Fibroblast of peridontal ligament (primary cell): Measurements from ENCODE around the gene UGT1A3.

Experiments used
- DNase-seq: peaks from one replicate; pipeline ENCODE4 v3.0.0-alpha.2; 2010; ENCODE audit errors: extremely low read depth

The UGT1A3 gene

GRCh38 chr2:233816334-233816733, 87.5 kb downstream of the UGT1A3 start:
- no peak for DNase-seq

DNA sequence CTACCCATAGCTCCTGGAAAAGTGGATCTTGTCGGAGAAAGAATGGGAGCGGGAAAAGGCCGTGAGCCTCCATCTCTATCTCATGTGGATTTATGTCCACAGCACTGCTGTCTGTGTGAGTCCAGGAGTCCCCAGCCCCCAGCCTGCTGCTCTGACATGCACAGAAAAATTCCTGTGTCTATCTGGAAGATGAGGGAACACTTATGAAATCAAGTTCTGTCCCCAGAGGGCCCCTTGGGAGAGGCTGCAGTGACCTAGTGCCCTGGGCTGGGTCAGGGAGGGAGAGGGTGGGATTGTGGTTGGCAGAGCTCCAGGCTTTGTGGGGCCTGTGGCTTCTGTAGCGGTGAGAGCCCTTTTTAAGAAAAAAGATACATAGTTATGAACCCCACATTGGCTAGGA, 87.9 kb downstream of the UGT1A3 start:
- DNase-seq: no peak

DNA sequence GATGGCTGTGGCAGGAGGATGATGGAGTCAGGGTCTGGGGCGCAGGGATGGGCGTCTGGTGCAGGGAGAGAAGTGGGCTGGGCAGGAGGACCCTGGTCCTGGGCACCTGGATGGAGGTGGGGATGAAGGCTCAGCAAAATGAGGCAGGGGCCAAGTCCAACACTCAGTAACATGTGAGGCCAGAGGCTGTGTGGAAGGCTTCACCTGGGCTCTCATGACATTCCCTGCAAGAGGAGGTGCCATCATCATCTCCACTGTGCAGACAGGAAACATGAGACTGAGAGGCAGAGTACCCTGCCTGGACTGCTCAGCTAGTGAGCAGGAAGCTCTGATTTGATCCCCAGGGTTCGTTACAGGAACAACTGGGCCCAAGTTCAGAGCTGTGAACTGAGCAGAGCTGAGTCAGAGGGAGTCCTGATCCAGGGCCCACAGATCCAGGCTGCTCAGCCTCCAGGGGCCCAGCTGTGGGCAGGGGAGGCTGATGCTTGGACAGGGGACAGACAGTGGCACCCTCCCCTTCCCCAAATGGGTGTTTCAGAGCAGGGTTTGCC, 88.6 kb downstream of the UGT1A3 start:
- DNase-seq: peak; percentile 56

DNA sequence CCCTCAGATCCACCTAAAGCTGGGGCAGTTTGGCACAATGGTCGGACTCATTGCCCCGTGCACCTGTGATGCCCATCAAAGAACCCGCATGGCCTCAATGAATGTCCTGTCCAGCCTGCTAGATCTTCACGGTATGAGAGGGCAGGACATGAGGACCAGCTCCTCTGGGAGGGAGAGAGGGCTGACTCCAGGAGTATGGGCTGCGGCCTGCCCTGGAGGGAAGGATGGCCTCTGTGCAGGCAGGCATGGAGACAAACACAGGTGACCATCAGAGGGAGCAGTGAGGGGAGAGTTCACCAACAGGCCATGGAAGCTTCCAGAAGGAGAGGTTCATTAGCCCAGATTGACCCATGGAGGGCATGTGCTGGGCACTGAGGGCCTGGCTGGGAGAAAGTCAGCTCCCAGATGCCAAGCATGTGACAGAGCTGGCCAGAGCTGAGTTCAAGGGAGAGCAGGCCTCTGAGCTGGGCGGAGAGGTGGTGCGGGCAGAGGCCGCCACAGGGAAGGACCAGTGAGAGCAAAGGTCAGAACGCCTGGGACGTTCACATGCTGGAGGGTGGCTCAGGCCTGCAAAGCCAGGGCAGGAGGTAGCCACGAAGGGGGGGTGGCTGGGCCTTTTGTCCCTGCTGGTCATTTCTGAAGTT, 89.3 kb downstream of the UGT1A3 start:
- DNase-seq: no peak

DNA sequence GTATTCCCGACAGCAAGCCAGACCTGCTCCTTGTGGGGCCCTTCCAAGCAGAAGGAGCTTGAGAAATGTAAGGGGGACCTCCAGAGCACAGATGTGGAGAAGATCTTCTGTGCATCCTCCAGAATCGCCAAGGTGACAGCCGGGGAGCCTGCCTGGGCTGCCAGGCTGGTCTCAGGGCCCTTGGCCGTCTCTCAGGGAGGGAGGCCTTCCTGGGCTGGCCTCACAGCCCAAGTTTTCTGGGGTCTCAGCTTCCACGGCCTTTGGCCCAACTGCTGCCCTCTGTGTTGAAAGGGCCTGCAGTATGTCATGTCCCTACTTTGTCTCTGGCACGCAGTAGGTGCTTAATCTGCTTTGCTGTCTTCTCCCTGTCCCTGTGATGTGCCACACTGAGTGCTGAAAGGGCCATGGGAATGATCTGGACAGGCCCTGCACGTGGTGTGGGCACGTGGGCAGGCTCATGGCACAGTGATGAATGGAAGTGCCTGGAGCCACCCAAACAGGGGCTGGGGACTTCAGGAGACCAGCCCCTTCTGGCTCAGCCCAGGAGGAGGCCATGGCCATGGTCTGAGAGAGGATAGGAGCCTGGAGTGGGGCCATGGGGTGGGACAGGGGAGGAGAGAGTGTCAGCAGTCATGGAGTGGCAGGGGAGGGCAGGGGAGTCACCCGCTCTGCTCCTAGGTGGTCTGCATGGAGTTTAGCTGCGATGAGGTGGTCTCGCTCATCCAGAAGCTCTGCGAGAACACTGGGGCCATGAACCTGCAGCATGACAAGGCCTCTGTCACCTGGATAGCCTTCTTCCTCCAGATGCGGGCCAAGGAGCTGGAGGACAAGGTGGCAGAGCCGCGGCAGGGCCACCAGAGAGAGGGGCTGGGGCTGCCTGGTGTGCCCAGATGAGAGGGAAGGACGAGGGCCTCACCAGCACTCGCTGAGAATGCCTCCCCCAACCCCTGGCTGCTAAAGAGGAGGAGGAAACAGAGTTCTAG, 90.1 kb downstream of the UGT1A3 start:
- no peak for DNase-seq

- DNase-seq: no peak
These were observed 91.3 kb downstream of the UGT1A3 start for GRCh38 chr2:233819884-233820773.

- DNase-seq: no peak
These were observed 91.9 kb downstream of the UGT1A3 start for GRCh38 chr2:233820774-233821105.

- DNase-seq: no peak
These were observed 92.4 kb downstream of the UGT1A3 start for GRCh38 chr2:233821196-233821595.

GRCh38 chr2:233821709-233822100, 92.9 kb downstream of the UGT1A3 start:
- DNase-seq: no peak

DNA sequence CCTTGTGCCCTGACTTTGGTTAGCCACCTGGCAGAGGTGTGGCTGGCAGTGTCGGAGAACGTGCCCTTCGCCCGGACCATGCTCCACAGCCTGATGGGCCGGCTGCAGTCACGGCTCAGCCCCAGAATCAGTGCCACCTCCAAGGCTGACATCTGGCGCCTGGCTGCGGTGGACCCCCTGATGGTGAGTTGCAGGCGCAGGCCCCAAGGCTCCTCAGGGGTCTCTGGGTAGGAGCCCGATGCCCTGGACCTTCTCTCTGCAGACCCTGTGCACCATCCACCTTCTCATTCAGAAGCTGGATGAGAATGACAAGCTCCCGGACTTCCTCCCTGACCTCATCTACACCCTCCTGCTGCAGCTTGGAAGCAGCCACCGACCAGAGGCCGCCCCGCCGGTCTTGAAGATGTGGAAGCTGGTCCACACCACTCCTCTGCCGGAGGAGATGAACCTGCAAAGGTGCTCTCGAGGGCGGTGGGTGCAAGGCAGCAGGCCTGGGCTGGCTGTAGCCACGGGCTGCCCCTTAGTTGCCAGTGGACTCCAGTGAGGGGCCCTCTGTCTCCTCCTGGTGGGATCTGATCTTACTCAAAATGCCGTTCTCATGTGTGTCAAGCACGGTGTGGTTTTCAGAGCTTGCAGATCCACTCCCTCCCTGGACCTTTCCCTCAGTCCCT, 93.4 kb downstream of the UGT1A3 start:
- DNase-seq: no peak
